GM12878 (cell line): Measurements from ENCODE around the gene ARL10. TPM values are rescaled to one million over a fixed set of nuclear protein-coding genes. Genes with fewer than 3 reads are reported as not detected.

ENCODE experiments used
- ATAC-seq: fragments of 200-7000 bp; cut with Tn5 transposase; 3 replicates; pipeline ENCODE4 v1.9.1; 2020; ENCODE audit warnings: mild to moderate bottlenecking, moderate library complexity
- BruUV-seq: library from RNA; stranded (reverse); fragments of 400-500 nt; replicated peaks from 2 replicates; lab custom pipeline; 2021; lab: Mats Ljungman, UMichigan
- CTCF ChIA-PET: fragments of 300-600 bp; sonication (Branson Sonifier 250); formaldehyde crosslinking; extraction: SDS; loops from one replicate; lab custom pipeline; 2021; ENCODE audit warnings: inconsistent platforms; lab: Yijun Ruan, JAX
- POLR2A ChIA-PET: fragments of 350-600 bp; formaldehyde crosslinking; extraction: SDS; loops from one replicate; lab custom pipeline; 2021; ENCODE audit warnings: inconsistent platforms; lab: Charles Lee
- RAD21 ChIA-PET: fragments of 300-600 bp; sonication (Branson Sonifier 250); formaldehyde crosslinking; loops from one replicate; lab custom pipeline; 2023; ENCODE audit warnings: antibody characterized with exemption; ENCODE audit not compliant: unreplicated experiment; lab: Charles Lee
- SMC1A ChIA-PET: fragments of 300-600 bp; sonication (Branson Sonifier 250); formaldehyde crosslinking; loops from one replicate; lab custom pipeline; 2023; ENCODE audit not compliant: unreplicated experiment, uncharacterized antibody; lab: Charles Lee
- DNase-seq: peaks from one replicate; pipeline ENCODE4 v3.0.0-alpha.2; 2011; ENCODE audit warnings: low read depth, low spot score
- FAIRE-seq: peaks from 3 replicates; lab custom pipeline; 2011; peaks lifted over from hg19 to GRCh38; lab: Jason Lieb, UNC
- H2AFZ ChIP-seq: 2 replicates; pipeline ENCODE4 v1.6.0; 2011; ENCODE audit warnings: low read depth, low read length, control low read depth; ENCODE audit not compliant: control insufficient read depth
- H3K27ac ChIP-seq: 2 replicates; pipeline ENCODE4 v1.5.1; 2011; ENCODE audit warnings: control low read depth; ENCODE audit not compliant: control insufficient read depth, insufficient read depth
- H3K27me3 ChIP-seq, 2 experiments: replicated peaks in 1 of 2; 2 replicates each; pipeline versions ENCODE4 v1.6.0 to v1.6.1; 2011; ENCODE audit warnings: low read length in 1 of 2; ENCODE audit not compliant: control insufficient read depth in 2 of 2, insufficient read depth in 2 of 2
- H3K36me3 ChIP-seq, 2 experiments: 2 replicates each; pipeline ENCODE4 v1.5.1; 2011; ENCODE audit warnings: low read length in 1 of 2; ENCODE audit not compliant: control insufficient read depth in 2 of 2, insufficient read depth in 2 of 2
- H3K4me1 ChIP-seq: 2 replicates; pipeline ENCODE4 v1.6.1; 2011; ENCODE audit warnings: mild to moderate bottlenecking, low read length, moderate library complexity, mixed read lengths; ENCODE audit not compliant: control insufficient read depth, insufficient read depth
- H3K4me2 ChIP-seq: 2 replicates; pipeline ENCODE4 v1.6.0; 2011; ENCODE audit warnings: control low read depth; ENCODE audit not compliant: control insufficient read depth, insufficient read depth
- H3K4me3 ChIP-seq: fragments of 200-600 bp; sonication (generic); 2 replicates; pipeline ENCODE4 v1.5.1; 2016
- H3K79me2 ChIP-seq: 2 replicates; pipeline ENCODE4 v1.6.0; 2011; ENCODE audit warnings: low read length; ENCODE audit not compliant: control insufficient read depth, insufficient read depth
- H3K9ac ChIP-seq: 2 replicates; pipeline ENCODE4 v1.8.0; 2011; ENCODE audit warnings: low read length, control low read depth, mixed read lengths; ENCODE audit not compliant: control insufficient read depth, insufficient read depth
- H3K9me3 ChIP-seq: replicated peaks from 3 replicates; pipeline ENCODE4 v1.5.1; 2011; ENCODE audit warnings: mild to moderate bottlenecking, low read length; ENCODE audit not compliant: control insufficient read depth, insufficient read depth
- H4K20me1 ChIP-seq: 2 replicates; pipeline ENCODE4 v1.6.0; 2011; ENCODE audit not compliant: control insufficient read depth, insufficient read depth
- ATF3 ChIP-seq: IDR thresholded peaks from 2 replicates; pipeline ENCODE4 v1.6.1; 2011; ENCODE audit warnings: low read depth, mild to moderate bottlenecking, low read length, moderate library complexity, borderline replicate concordance; ENCODE audit errors: extremely low read depth
- ELK1 ChIP-seq: IDR thresholded peaks from 2 replicates; pipeline ENCODE4 v1.6.1; 2012; ENCODE audit warnings: low read depth, low read length, improper control_type of control experiment
- IRF3 ChIP-seq: fragments of 450-650 bp; IDR thresholded peaks from 2 replicates; pipeline ENCODE4 v1.6.1; 2014; ENCODE audit warnings: mild to moderate bottlenecking
- PBX3 ChIP-seq: IDR thresholded peaks from 2 replicates; pipeline ENCODE4 v1.6.1; 2011; ENCODE audit warnings: mild to moderate bottlenecking, low read depth, low read length, moderate library complexity; ENCODE audit not compliant: insufficient replicate concordance
- RAD21 ChIP-seq: IDR thresholded peaks from 2 replicates; pipeline ENCODE4 v1.6.1; 2011; ENCODE audit warnings: mild to moderate bottlenecking, low read depth, low read length, moderate library complexity; ENCODE audit not compliant: insufficient read depth
- SRF ChIP-seq, 2 experiments: IDR thresholded peaks; 2 replicates each; pipeline ENCODE4 v1.6.1; 2011; ENCODE audit warnings: low read depth in 2 of 2, low read length in 2 of 2, mild to moderate bottlenecking in 1 of 2, moderate library complexity in 1 of 2
- ZNF687 ChIP-seq: fragments of 450-650 bp; IDR thresholded peaks from 2 replicates; pipeline ENCODE4 v1.6.1; 2017; ENCODE audit warnings: mild to moderate bottlenecking, moderate library complexity
- WGBS: methylation state at CpG from one replicate; pipeline ENCODE4 v1.1.6; 2016; ENCODE audit warnings: low lambda C conversion rate; ENCODE audit not compliant: insufficient replicate concordance, insufficient coverage; ENCODE audit errors: missing lambda C conversion rate; 5-methylcytosine and 5-hydroxymethylcytosine counted together
- in situ Hi-C: fragments of 300-500 bp; cut with MboI; formaldehyde crosslinking; loops from 9 replicates; pipeline ENCODE4 v1.14.3; 2018; ENCODE audit warnings: mixed read lengths
- intact Hi-C: fragments of 100-400 bp; cut with micrococcal nuclease; formaldehyde crosslinking; loops from one replicate; pipeline ENCODE4 v1.14.2; 2022; ENCODE audit not compliant: unreplicated experiment
- polyA plus RNA-seq, 11 experiments: library from polyadenylated mRNA; depleted of rRNA in 4 of 11; unstranded in 6 of 11; stranded (reverse) in 5 of 11; fragments of >200 nt; fragmentation: Nextera tagmentation in 4 of 11; fragmentation: Illumina TruSeq in 1 of 11; extraction: Ambion mirVana in 4 of 11; extraction: Trizol in 1 of 11; gene quantifications; 1 replicate in 1 of 11; 2 replicates in 10 of 11; pipeline versions ENCODE4 v1.2.1 to v1.2.3, GENCODE V29; 2011 to 2016; ENCODE audit warnings: inconsistent platforms in 2 of 11, missing spikeins in 2 of 11, low read depth in 1 of 11
- total RNA-seq, 4 experiments: library from RNA; depleted of rRNA in 3 of 4; stranded (reverse); fragments of >200 nt in 3 of 4; fragmentation: Illumina TruSeq in 1 of 4; extraction: Trizol in 1 of 4; gene quantifications; 2 replicates each; pipeline versions ENCODE4 v1.2.1 to v1.2.3, GENCODE V29; 2013 to 2021

The ARL10 gene
- total and polyA plus RNA-seq, 10 of the 15 experiments (the other 5 are each of a cell fraction or from before 2014, with no cell fraction given) = 0.44 to 6.4 (median 2.4) TPM

- BruUV-seq = no TSS peak
- FAIRE-seq = no peak
- intact Hi-C loops (loop anchor here (10.0 kb wide), 1 partner anchor 153 kb away; the partner anchor contains the start of gene RNF44), in situ Hi-C loops (no loop called here)
- ATAC-seq = no peak
- Histone ChIP-seq H3K9me3 (no peaks in the 10 kb centered on the region; the same call in 2 of the 3 replicates), H2AFZ (no peak overlapping the region), H3K4me3 (no peak overlapping the region), H3K36me3 (peaks cover 21 to 25% of the 10 kb centered on the region in 2 experiments), H3K27me3 (no peaks in the 10 kb centered on the region), H4K20me1 (peaks cover 3% of the 10 kb centered on the region; the same call in 1 of the 2 replicates), H3K4me1 (peaks cover under 1% of the 10 kb centered on the region; the same call in 1 of the 2 replicates), H3K4me2 (no peak overlapping the region), H3K79me2 (peaks cover 15% of the 10 kb centered on the region), H3K9ac (no peak overlapping the region), H3K27ac (no peak overlapping the region)
- 98% methylated on average over 3 of the region's 3 CpGs for WGBS
- SMC1A ChIA-PET = interaction anchor here (1.0 kb wide), 1 partner anchor 54 kb away, joined by 3 read pairs; no protein-coding TSS in a partner anchor
- RAD21 ChIA-PET = no interaction called here
- DNase-seq = no peak
- CTCF ChIA-PET = no interaction called here
- TF ChIP-seq PBX3 = no peak
- TF ChIP-seq ATF3 = no peak
- no peak for TF ChIP-seq IRF3
- no peak for TF ChIP-seq SRF (IDR thresholded peaks at IDR 0.05; ENCODE audit: low read depth in 2 of 2, low read length in 2 of 2)
- no peak for TF ChIP-seq ZNF687
- no peak for TF ChIP-seq RAD21
- no peak for TF ChIP-seq ELK1
- POLR2A ChIA-PET = no interaction called here
These were observed 16.1 kb downstream of the ARL10 start for GRCh38 chr5:176381423-176381822.
